Skin of body (tissue), 3 donors: ENCODE results near the gene PLPP1. TPM values are rescaled to one million over a fixed set of nuclear protein-coding genes. Genes with fewer than 3 reads are reported as not detected.

Experiments used
- DNase-seq: peaks from one replicate; lab custom pipeline; 2025; lab: John Stamatoyannopoulos, UW
- small RNA-seq: library from RNA; depleted of rRNA; stranded (forward); fragments of <200 nt; gene quantifications from one replicate; pipeline ENCODE3, GENCODE V24; 2014; ENCODE audit warnings: low replicate concordance
- total RNA-seq: library from RNA; depleted of rRNA; stranded (reverse); fragments of >200 nt; gene quantifications from one replicate; pipeline ENCODE4 v1.2.3, GENCODE V29; 2014

PLPP1 gene
- total RNA-seq, 1 donor from 2014 or later, result 89.5 TPM

- DNase-seq, result no peak
These were observed 125.0 kb downstream of the PLPP1 start for GRCh38 chr5:55409775-55410174.

GRCh38 chr5:55407984-55408383 is 126.8 kb downstream of the PLPP1 start:
- DNase-seq, result no peak

- peak; percentile 45 for DNase-seq
These were observed 127.6 kb downstream of the PLPP1 start for GRCh38 chr5:55407059-55407684.

GRCh38 chr5:55406292-55406691 is 128.5 kb downstream of the PLPP1 start:
- no peak for DNase-seq

- no peak for DNase-seq
These were observed 132.6 kb downstream of the PLPP1 start for GRCh38 chr5:55402199-55402598.

- no peak for DNase-seq
These were observed 141.1 kb downstream of the PLPP1 start for GRCh38 chr5:55393501-55394175.

- DNase-seq, result no peak
These were observed 142.1 kb downstream of the PLPP1 start for GRCh38 chr5:55392669-55393068.

GRCh38 chr5:55391707-55392106 is 143.1 kb downstream of the PLPP1 start:
- DNase-seq, result no peak

- DNase-seq, result no peak
These were observed 146.9 kb downstream of the PLPP1 start for GRCh38 chr5:55387865-55388264.

GRCh38 chr5:55386356-55386755 is 148.4 kb downstream of the PLPP1 start:
- no peak for DNase-seq

GRCh38 chr5:55385846-55386245 is 148.9 kb downstream of the PLPP1 start:
- DNase-seq, result no peak

- no peak for DNase-seq
These were observed 149.5 kb downstream of the PLPP1 start for GRCh38 chr5:55385227-55385626.

- DNase-seq, result no peak
These were observed 150.7 kb downstream of the PLPP1 start for GRCh38 chr5:55384072-55384471.

GRCh38 chr5:55383254-55383653 is 151.5 kb downstream of the PLPP1 start:
- no peak for DNase-seq

GRCh38 chr5:55377810-55378209 is 157.0 kb downstream of the PLPP1 start:
- no peak for DNase-seq

Small RNAs within 50 kb of the gene (small RNA-seq; reads per million reads assigned to genes)
- gene MIR5687, result not detected

Other genes with a start within 250 kb of the PLPP1 start
- gene DHX29, start 227.3 kb downstream of the PLPP1 start, total RNA-seq, result 35.0 TPM
- gene MTREX, start 227.0 kb downstream of the PLPP1 start, total RNA-seq, result 89.8 TPM
- 43.7 TPM for gene SLC38A9, start 177.4 kb upstream of the PLPP1 start, total RNA-seq
- not detected for gene DDX4, start 203.1 kb upstream of the PLPP1 start, total RNA-seq